C4-2B (cell line): ENCODE data around the gene PRR14.

Experiments
- ZFX ChIP-seq: fragments of 450-650 bp; IDR thresholded peaks from 2 replicates; pipeline ENCODE4 v1.6.1; 2017
- TF ChIP-seq, protein P1 (sequence below): fragments of 450-650 bp; conservative IDR thresholded peaks from 2 replicates; pipeline ENCODE4 v1.5.1; 2017; ENCODE audit warnings: mild to moderate bottlenecking

DNA sequence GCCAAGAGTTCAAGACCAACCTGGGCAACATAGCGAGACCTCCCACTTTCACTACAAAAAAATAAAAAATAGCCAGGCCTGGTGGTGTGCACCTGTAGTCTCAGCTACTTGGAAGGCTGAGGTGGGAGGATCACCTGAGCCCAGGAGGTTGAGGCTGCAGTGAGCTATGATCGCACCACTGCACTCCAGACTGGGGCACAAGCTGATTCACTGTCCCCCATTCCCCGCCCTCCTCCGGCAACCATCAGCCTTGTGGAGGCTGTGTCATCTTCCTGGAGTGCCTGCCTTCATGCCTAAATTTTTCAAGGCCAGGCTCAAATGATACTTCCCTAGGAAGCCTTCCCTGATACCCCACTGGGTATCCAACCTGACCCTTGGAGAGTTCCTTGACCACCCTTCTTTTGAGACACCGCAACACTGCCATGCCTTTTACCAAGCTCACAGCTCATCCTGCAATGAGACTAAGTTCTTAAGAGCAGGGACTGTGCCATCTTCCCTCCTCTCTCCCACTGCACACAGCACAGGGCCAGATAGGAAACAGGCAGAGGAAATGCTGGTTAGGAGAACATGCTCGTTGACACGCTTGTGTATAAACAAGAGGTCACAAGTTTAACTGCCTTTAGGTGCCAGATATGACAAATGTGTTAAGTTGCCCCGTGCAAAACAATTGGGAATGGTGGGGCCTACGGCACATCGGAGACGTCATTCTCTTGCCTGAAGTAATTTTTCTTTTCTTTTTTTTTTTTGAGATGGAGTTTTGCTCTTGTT is 44.4 kb downstream of the PRR14 start:
- TF ChIP-seq, protein P1, sequence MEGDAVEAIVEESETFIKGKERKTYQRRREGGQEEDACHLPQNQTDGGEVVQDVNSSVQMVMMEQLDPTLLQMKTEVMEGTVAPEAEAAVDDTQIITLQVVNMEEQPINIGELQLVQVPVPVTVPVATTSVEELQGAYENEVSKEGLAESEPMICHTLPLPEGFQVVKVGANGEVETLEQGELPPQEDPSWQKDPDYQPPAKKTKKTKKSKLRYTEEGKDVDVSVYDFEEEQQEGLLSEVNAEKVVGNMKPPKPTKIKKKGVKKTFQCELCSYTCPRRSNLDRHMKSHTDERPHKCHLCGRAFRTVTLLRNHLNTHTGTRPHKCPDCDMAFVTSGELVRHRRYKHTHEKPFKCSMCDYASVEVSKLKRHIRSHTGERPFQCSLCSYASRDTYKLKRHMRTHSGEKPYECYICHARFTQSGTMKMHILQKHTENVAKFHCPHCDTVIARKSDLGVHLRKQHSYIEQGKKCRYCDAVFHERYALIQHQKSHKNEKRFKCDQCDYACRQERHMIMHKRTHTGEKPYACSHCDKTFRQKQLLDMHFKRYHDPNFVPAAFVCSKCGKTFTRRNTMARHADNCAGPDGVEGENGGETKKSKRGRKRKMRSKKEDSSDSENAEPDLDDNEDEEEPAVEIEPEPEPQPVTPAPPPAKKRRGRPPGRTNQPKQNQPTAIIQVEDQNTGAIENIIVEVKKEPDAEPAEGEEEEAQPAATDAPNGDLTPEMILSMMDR: no peak
- TF ChIP-seq ZFX: no peak
